ENCODE measurements around the gene APOA1. TPM values are rescaled to one million over a fixed set of nuclear protein-coding genes. Genes with fewer than 3 reads are reported as not detected.
"Not testable (repeated sequence)": the region's sequence is repeated elsewhere in the genome, so short reads cannot be mapped to it uniquely, and the experiment has no call there.

APOA1 gene
- total and polyA plus RNA-seq, 2 of the 4 experiments (the other 2 are of a cell fraction), result 0.18 to 0.89 TPM

DNA sequence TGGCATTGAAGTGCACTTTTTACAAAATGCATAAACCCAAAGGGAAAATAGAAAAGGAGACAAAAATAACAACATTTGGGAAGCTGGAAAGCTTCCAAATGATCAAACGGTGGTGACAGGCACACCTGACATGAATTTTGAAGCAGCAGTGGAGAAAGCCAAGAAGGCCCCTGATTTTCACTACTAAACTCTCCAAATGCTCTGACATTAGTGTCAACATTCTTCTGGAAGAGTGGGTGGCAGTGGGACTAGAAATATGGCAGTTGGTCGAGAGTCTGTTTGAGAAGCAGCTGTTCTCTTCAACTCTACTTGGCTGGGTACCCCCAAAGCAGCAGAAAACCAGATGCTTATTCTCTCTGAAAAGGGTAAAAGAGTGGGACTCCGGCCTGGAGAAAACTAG lies 33.4 kb downstream of the APOA1 start:
- no TSS peak for BruUV-seq (replicated peaks)
- Histone ChIP-seq H3K18ac (ENCODE audit: low read depth, low read length) (no peak overlapping the region), H3K9me3 (ENCODE audit: control insufficient read depth, insufficient read depth, low read length) (no peaks in the 10 kb centered on the region), H3K27me3 (ENCODE audit: control insufficient read depth, insufficient read depth, low read length) (peaks cover 11% of the 10 kb centered on the region), H3K4me3 (ENCODE audit: insufficient read depth, low read depth, low read length) (no peak overlapping the region), H4K20me1 (ENCODE audit: insufficient read depth, low read length) (no peaks in the 10 kb centered on the region), H3K23ac (ENCODE audit: low read depth, low read length) (no peak overlapping the region), H2AK5ac (ENCODE audit: low read depth, low read length) (no peak overlapping the region), H3K56ac (ENCODE audit: extremely low read depth, insufficient read depth, low read length) (no peak overlapping the region), H4K5ac (ENCODE audit: low read depth, low read length) (no peak overlapping the region), H3K4me1 (ENCODE audit: control insufficient read depth, insufficient read depth, low read length) (no peaks in the 10 kb centered on the region), H3K14ac (replicated peaks; ENCODE audit: low read depth, low read length) (no peak overlapping the region), H2AK9ac (replicated peaks; ENCODE audit: low read depth, low read length, poor library complexity) (no peak overlapping the region), H2BK120ac (ENCODE audit: low read depth, low read length) (no peak overlapping the region), H3K79me1 (ENCODE audit: low read depth in 1 of 2, low read length in 2 of 2) (no peaks in the 10 kb centered on the region), H3K4ac (ENCODE audit: low read depth, low read length) (no peak overlapping the region), H2BK20ac (ENCODE audit: low read depth, low read length) (no peak overlapping the region), H2BK5ac (ENCODE audit: low read depth, low read length, poor library complexity, severe bottlenecking) (no peak overlapping the region), H3K36me3 (ENCODE audit: control insufficient read depth, insufficient read depth, low read length) (no peaks in the 10 kb centered on the region), H4K8ac (ENCODE audit: low read depth in 2 of 2, low read length in 2 of 2) (no peak overlapping the region), H3K27ac (ENCODE audit: insufficient read depth, low read length) (no peak overlapping the region), H3K4me2 (ENCODE audit: low read depth, low read length) (no peak overlapping the region), H3K9me1 (ENCODE audit: insufficient read depth, low read length) (no peaks in the 10 kb centered on the region), H2BK15ac (ENCODE audit: low read depth, low read length) (no peak overlapping the region), H2AFZ (replicated peaks; ENCODE audit: low read length, poor library complexity) (no peak overlapping the region), H3K9ac (ENCODE audit: low read depth, low read length) (no peak overlapping the region), H4K91ac (ENCODE audit: insufficient read depth, low read depth, low read length) (no peak overlapping the region)
- ChIA-PET POLR2A (ENCODE audit: unreplicated experiment) (no interaction called here), CTCF (no interaction called here)
- in situ Hi-C loops (cut with MboI; ENCODE audit: low sequenced_read_pairs) (no loop called here), intact Hi-C loops (cut with micrococcal nuclease) (no loop called here), dilution Hi-C loops (cut with HindIII; ENCODE audit: low sequenced_read_pairs, unreplicated experiment) (no loop called here)
- WGBS, 2 experiments (ENCODE audit: extremely low coverage in 2 of 2, insufficient read length in 1 of 2), result no CpG with 5 or more reads among the region's 3 CpGs
- DNase-seq, result no peak
- no peak for ATAC-seq (ENCODE audit: low read depth)
- TF ChIP-seq POLR2A (IDR thresholded peaks at IDR 0.05; ENCODE audit: low read depth, low read length) (no peak), SMC3 (IDR thresholded peaks at IDR 0.05; ENCODE audit: low read depth, low read length) (no peak), FOS (IDR thresholded peaks at IDR 0.05; ENCODE audit: low read depth, low read length) (no peak), CEBPB (IDR thresholded peaks at IDR 0.05; ENCODE audit: low read depth, low read length) (no peak), RAD21 (IDR thresholded peaks at IDR 0.05; ENCODE audit: low read length) (no peak), ELK1 (IDR thresholded peaks at IDR 0.05; ENCODE audit: borderline replicate concordance, low read depth, low read length) (no peak)
- TF ChIP-seq, protein P1, sequence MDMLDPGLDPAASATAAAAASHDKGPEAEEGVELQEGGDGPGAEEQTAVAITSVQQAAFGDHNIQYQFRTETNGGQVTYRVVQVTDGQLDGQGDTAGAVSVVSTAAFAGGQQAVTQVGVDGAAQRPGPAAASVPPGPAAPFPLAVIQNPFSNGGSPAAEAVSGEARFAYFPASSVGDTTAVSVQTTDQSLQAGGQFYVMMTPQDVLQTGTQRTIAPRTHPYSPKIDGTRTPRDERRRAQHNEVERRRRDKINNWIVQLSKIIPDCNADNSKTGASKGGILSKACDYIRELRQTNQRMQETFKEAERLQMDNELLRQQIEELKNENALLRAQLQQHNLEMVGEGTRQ (IDR thresholded peaks at IDR 0.05; ENCODE audit: low read depth, low read length), result no peak

DNA sequence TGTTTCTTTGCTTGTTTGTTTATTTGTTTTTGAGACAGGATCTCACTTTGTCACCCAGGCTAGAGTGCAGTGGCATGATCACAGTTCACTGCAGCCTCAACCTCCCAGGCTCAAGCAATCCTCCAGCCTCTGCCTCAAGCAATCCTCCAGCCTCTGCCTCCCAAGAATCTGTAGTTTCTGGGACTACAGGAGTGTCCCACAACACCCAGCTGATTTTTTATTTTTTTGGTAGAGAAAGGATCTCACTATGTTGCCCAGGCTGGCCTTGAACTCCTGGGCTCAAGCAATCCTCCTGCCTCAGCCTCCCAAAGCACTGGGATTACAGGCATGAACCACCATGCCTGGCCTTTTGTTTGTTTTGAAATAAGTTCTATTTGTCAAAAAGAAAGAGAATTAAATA lies 35.8 kb downstream of the APOA1 start:
- ATAC-seq (ENCODE audit: low read depth); H4K91ac ChIP-seq (ENCODE audit: insufficient read depth, low read depth, low read length); in situ Hi-C loops (cut with MboI; ENCODE audit: low sequenced_read_pairs); H2BK20ac ChIP-seq (ENCODE audit: low read depth, low read length); H3K18ac ChIP-seq (ENCODE audit: low read depth, low read length); H2BK5ac ChIP-seq (ENCODE audit: low read depth, low read length, poor library complexity, severe bottlenecking); H3K79me1 ChIP-seq (ENCODE audit: low read depth in 1 of 2, low read length in 2 of 2); H2BK15ac ChIP-seq (ENCODE audit: low read depth, low read length); H3K4ac ChIP-seq (ENCODE audit: low read depth, low read length); intact Hi-C loops (cut with micrococcal nuclease); H4K20me1 ChIP-seq (ENCODE audit: insufficient read depth, low read length); CTCF ChIA-PET; H3K56ac ChIP-seq (ENCODE audit: extremely low read depth, insufficient read depth, low read length); H3K36me3 ChIP-seq (ENCODE audit: control insufficient read depth, insufficient read depth, low read length); DNase-seq; H3K9me3 ChIP-seq (ENCODE audit: control insufficient read depth, insufficient read depth, low read length); H2AK5ac ChIP-seq (ENCODE audit: low read depth, low read length); H3K4me2 ChIP-seq (ENCODE audit: low read depth, low read length); dilution Hi-C loops (cut with HindIII; ENCODE audit: low sequenced_read_pairs, unreplicated experiment); H4K5ac ChIP-seq (ENCODE audit: low read depth, low read length); BruUV-seq (replicated peaks); H3K23ac ChIP-seq (ENCODE audit: low read depth, low read length); H3K4me3 ChIP-seq (ENCODE audit: insufficient read depth, low read depth, low read length); H2AK9ac ChIP-seq (replicated peaks; ENCODE audit: low read depth, low read length, poor library complexity); H3K4me1 ChIP-seq (ENCODE audit: control insufficient read depth, insufficient read depth, low read length); H3K9me1 ChIP-seq (ENCODE audit: insufficient read depth, low read length); H3K27ac ChIP-seq (ENCODE audit: insufficient read depth, low read length); POLR2A ChIA-PET (ENCODE audit: unreplicated experiment); H2AFZ ChIP-seq (replicated peaks; ENCODE audit: low read length, poor library complexity); H2BK120ac ChIP-seq (ENCODE audit: low read depth, low read length); H3K9ac ChIP-seq (ENCODE audit: low read depth, low read length); H4K8ac ChIP-seq (ENCODE audit: low read depth in 2 of 2, low read length in 2 of 2); H3K14ac ChIP-seq (replicated peaks; ENCODE audit: low read depth, low read length): not testable (repeated sequence)
- H3K27me3 ChIP-seq (ENCODE audit: control insufficient read depth, insufficient read depth, low read length), result peaks cover 13% of the 10 kb centered on the region

Measured in IMR-90 (cell line).